ENCODE results near the gene MMP25.
"Not testable (repeated sequence)": the region's sequence is repeated elsewhere in the genome, so short reads cannot be mapped to it uniquely, and the experiment has no call there.

Gene MMP25

GRCh38 chr16:3054965-3055733, 8.8 kb downstream of the MMP25 start:
- DNase-seq (ENCODE audit: low read depth in 2 of 2, low spot score in 1 of 2) = no peak

- not testable (repeated sequence) for DNase-seq (ENCODE audit: low read depth in 2 of 2, low spot score in 1 of 2)
Observed at GRCh38 chr16:3055734-3056115, 9.4 kb downstream of the MMP25 start.

DNA sequence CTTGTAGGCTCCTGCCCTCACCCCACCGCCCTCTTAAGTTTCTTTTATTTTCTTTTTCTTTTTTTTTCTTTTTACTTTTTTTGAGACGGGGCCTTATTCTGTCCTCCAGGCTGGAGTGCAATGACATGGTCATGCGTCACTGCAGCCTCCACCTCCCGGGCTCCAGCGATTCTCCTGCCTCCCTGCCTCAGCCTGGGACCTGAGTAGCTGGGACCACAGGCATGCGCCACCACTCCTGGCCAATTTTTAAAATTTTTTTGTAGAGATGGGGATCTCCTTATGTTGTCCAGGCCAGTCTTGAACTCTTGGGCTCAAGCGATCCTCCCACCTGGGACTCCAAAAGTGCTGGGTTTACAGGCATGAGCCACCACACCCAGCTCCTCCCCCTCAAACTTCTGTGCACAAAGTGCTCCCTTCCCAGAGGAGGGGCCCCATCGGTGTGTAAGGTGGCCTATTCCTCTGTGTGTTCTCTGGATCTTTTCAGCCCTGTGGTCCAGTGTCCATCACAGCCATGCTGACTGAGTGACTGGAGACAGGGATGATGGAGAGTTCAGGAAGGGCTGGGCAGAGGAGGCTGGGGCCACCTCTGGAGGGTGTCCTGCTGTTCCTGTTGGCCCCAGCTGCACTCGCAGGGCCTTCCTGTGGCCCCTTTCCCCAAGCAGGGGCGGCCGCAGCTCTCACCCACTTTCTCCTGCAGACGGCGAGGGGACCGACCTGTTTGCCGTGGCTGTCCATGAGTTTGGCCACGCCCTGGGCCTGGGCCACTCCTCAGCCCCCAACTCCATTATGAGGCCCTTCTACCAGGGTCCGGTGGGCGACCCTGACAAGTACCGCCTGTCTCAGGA, 10.2 kb downstream of the MMP25 start:
- no peak for DNase-seq (ENCODE audit: low read depth in 2 of 2, low spot score in 1 of 2)

- no peak for DNase-seq (ENCODE audit: low read depth in 2 of 2, low spot score in 1 of 2)
Observed at GRCh38 chr16:3057181-3058138, 11.1 kb downstream of the MMP25 start.

DNA sequence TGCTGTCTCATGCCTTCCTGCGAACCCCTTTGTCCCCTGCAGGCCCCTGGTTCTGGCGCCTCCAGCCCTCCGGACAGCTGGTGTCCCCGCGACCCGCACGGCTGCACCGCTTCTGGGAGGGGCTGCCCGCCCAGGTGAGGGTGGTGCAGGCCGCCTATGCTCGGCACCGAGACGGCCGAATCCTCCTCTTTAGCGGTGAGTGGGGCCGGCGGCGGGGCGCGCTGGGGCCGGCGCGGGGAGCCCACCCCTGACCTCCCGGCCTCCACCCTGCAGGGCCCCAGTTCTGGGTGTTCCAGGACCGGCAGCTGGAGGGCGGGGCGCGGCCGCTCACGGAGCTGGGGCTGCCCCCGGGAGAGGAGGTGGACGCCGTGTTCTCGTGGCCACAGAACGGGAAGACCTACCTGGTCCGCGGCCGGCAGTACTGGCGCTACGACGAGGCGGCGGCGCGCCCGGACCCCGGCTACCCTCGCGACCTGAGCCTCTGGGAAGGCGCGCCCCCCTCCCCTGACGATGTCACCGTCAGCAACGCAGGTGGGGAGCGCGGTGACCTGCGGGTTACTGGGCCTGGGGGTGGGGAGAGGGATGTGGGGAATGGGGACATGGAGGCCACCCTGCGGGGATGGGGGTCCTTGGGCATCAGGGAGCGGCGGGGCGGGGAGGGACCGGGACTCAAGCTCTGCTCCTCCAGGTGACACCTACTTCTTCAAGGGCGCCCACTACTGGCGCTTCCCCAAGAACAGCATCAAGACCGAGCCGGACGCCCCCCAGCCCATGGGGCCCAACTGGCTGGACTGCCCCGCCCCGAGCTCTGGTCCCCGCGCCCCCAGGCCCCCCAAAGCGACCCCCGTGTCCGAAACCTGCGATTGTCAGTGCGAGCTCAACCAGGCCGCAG, 12.0 kb downstream of the MMP25 start:
- DNase-seq (ENCODE audit: low read depth in 2 of 2, low spot score in 1 of 2) = no peak

DNA sequence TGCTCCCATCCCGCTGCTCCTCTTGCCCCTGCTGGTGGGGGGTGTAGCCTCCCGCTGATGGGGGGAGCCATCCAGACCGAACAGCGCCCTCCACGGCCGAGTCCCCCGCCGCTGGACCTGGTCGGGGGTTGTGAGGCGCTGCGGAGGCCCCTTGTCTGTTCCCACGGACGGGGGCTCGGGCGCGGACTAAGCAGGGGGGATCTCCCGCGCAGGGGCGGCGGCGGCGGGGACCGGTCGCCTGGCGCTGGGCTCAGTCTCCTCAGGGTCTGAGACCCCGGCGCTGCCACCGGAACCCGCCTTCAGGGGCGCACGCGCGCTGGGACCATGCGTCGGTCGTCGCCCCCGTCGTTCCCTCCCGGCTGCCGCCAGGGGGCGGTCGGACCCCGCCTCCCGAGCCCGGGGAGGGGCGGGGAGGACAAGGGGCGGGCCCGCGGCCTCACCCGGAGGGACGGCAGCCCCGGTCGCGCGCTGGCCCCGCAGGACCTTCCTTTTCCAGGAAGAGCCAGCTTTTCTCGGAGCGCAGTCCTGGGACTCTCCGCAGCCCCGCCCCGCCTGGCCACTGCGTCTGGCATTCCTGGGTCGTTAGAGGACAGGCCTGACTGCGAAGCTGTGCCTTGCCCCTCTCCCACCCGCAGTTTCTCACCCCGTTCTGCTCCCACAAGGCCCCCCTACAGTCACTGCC, 12.8 kb downstream of the MMP25 start:
- peak; percentile 61 to 69 for DNase-seq (ENCODE audit: low read depth in 2 of 2, low spot score in 1 of 2)

DNA sequence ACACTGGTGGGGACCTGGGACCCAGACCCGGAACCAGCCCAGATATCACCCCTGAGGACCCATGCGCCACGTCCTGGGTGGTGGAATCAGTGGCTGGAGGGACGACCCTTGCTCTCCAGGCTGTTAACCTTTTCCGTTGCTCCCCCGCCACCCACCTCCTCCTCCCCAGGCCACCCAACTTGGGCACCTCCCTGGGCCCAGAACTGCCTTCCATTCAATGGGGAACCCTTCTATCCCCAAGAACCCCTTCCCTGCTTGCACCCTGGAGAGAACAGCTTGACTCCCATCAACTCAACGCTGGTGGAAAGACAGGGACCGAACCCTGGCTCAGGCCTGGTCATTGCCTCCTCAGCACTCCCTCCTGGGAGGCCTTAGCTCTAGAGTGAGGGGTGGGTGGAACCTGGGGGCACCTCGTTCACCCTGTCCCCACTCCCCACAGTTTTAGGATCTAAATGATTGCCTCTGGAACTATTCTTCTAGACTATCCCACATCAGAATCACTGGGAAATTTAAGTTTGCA, 13.4 kb downstream of the MMP25 start:
- no peak for DNase-seq (ENCODE audit: low read depth in 2 of 2, low spot score in 1 of 2)

DNA sequence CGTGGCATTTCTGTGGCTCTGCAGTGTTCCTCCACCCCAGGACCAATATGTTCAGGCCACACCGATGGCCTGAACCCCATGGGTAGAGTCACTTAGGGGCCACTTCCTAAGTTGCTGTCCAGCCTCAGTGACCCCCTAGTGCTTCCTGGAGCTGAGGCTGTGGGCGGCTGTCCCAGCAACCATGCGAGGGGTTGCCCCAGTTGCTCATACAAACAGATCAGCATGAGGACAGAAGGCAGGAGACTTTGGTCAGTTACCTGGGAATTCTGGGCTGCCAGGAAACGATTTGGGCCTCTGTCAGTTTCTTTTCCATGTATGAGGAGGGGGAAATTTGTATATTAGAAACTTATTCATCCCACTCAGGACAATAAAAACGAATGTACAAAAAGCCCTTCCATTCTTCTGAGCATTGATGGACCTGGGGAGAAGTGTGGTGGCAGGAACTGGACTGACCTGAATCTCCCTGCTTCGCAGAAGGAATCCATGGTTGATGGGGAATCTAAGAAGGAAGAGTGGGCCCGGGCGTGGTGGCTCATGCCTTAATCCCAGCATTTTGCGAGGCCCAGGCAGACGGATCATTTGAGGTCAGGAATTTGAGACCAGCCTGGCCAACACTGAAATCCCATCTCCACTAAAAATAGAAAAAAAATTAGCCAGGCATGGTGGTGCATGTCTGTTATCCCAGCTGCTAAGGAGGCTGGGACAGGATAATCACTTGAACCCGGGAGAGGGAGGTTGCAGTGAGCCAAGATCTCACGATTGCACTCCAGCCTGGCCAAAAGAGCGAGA, 14.2 kb downstream of the MMP25 start:
- no peak for DNase-seq (ENCODE audit: low read depth in 2 of 2, low spot score in 1 of 2)

GRCh38 chr16:3062553-3062952, 16.2 kb downstream of the MMP25 start:
- no peak for DNase-seq (ENCODE audit: low read depth in 2 of 2, low spot score in 1 of 2)

DNA sequence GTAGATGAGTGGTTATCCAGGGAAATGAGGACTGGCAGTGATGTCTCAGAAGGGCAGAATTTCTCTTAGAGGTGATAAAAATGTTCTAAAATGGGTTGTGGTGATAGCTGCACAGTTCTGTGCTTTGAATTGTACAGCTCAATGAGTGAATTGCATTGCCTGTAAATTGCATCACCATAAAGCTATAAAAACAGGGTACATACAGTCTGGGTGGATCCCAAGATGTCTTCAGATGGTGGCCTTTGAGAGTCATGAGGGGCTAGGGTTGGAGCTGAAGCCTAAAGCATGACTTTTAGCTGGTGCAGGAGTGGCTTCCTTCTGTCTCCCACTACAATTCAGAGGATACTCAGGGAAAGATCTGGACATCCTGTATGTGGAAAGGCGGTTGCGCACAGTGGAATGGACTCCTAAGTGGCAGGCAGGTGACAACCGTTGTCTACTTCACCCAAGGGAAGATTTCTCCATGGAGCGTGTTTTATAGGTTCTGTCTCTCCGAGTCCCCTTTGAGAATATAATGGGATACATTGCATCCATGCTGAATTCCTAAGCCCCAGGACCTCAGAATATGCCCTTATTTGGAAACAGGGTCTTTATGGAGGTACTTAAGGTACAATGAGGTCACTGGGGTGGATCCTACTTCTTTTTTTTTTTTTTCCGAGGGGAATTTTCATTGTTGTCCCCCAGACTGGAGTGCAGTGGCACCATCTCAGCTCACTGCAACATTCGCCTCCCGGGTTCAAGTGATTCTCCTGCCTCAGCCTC, 17.4 kb downstream of the MMP25 start:
- no peak for DNase-seq (ENCODE audit: low read depth in 2 of 2, low spot score in 1 of 2)

DNA sequence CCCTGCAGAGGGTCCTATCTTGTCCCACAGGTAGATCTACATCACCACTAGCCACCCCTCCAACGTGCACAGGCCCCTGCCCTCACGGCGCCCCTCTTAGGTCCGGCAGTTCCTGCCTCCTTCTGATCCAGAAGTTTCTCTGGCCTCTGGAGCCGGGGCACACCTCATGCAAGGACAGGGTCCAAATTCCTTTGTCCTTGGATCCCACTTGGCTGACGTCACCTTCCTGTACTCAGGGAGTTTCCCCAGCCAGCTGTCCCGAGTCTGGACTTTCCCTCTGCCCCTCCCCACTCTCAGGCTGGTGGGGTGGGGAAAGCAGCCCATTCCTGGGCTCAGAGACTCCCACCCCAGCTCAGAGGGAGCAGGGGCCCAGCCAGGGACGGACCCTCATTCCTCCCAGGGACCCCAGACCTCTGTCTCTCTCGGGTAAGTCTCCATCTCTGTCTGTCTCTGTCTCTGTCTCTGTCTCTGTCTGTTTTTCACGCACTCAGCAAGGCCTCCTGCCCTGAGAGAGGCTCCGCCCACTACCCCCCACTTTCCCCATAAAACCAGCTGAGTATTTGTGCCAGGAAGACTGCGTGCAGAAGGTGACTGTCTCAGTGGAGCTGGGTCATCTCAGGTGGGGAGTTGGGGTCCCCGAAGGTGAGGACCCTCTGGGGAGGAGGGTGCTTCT, 18.8 kb downstream of the MMP25 start, which contains the start of gene IL32:
IL32 (plus strand) TSS at position 572 of the 673 bp plus-strand sequence. CDS start 172 bp downstream, outside the sequence.
- DNase-seq (ENCODE audit: low read depth in 2 of 2, low spot score in 1 of 2) = no peak

- DNase-seq (ENCODE audit: low read depth in 2 of 2, low spot score in 1 of 2) = no peak
Observed at GRCh38 chr16:3065742-3066439, 19.5 kb downstream of the MMP25 start.

DNA sequence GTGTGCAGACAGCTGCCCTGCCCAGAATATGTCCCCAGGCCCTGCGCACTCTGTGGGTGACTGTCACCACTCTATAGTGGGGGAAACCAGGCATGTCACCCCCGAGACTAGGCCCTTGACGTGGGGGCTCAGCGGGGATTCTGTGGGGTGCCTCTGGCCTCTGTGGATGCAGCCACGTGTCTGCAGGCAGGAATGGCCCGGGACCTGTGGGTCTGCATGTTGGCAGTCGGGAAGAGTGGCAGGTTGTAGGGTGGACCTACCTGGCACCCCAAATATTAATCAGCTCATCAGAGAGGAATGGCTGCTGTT, 20.0 kb downstream of the MMP25 start:
- no peak for DNase-seq (ENCODE audit: low read depth in 2 of 2, low spot score in 1 of 2)

DNA sequence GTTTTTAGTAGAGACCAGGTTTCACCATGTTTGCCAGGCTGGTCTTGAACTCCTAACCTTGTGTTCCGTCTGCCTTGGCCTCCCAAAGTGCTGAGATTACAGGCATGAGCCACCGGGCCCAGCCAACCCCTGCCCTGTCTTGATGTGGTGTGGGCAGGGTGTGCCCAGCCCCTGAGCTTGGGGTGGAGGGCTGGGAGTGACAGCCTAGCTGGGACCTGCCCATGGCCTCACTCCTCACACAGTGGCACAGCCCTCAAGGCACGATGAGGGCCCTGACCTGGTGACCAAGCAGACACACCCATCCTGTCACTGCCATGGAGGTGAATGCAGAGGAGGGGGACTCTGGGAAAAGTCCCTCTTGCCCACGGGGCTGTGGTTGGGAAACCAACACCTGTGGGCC, 22.1 kb downstream of the MMP25 start:
- no peak for DNase-seq (ENCODE audit: low read depth in 2 of 2, low spot score in 1 of 2)

DNA sequence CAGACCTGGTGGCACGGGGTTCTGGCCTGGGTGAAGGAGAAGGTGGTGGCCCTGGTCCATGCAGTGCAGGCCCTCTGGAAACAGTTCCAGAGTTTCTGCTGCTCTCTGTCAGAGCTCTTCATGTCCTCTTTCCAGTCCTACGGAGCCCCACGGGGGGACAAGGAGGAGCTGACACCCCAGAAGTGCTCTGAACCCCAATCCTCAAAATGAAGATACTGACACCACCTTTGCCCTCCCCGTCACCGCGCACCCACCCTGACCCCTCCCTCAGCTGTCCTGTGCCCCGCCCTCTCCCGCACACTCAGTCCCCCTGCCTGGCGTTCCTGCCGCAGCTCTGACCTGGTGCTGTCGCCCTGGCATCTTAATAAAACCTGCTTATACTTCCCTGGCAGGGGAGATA, 22.8 kb downstream of the MMP25 start:
- not testable (repeated sequence) for DNase-seq (ENCODE audit: low read depth in 2 of 2, low spot score in 1 of 2)

DNA sequence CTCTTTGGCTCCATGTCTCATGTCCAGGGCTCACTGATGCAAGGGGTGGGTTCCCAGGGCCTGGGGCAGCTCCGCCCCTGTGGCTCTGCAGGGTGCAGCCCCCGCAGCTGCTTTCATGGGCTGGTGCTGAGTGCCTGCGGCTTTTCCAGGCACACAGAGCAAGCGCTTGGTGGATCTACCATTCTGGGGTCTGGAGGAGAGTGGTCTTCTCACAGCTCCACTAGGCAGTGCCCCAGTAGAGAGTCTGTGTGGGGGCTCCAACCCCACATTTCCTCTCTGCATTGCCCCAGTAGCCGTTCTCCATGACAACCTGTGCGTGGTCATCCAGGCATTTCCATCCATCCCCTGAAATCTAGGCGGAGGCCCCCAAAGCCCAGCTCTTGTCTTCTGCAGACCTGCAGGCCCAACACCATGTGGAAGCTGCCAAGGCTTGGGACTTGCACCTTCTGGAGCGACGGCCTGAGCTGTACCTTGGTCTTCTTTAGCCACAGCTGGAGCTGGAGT, 24.3 kb downstream of the MMP25 start:
- DNase-seq (ENCODE audit: low read depth in 2 of 2, low spot score in 1 of 2) = no peak

DNA sequence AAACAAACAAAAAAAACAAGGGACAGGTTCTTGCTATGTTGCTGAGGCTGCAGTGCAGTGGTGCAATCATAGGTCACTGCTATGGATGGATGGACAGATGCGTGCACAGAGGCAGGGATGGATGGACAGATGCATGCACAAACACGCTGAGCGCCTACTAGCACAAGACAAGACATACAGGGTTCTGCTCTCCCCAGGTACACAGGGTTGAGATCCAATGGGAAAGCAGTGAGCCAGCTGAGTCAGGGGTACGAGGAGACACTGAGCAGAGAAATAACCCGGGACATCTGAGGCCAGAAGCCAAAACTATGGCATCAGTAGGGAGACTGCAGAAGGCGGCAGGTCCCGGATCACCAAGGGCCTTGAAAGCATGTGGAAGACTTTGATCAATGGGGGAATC, 25.3 kb downstream of the MMP25 start:
- DNase-seq (ENCODE audit: low read depth in 2 of 2, low spot score in 1 of 2) = no peak
